Right lobe of liver (tissue), 4 donors: ENCODE measurements around the gene LRRC71.

Source experiments
- POLR2A ChIP-seq: fragments of 450-650 bp; IDR thresholded peaks from one replicate; pipeline ENCODE4 v1.6.1; 2017; ENCODE audit warnings: antibody characterized with exemption, mild to moderate bottlenecking
- TF ChIP-seq, protein P1 (sequence below), 4 donors: fragments of 200-600 bp in 3 of 4; fragments of 450-650 bp in 1 of 4; IDR thresholded peaks; one replicate each; pipeline versions ENCODE4 v1.5.1 to v1.8.0; 2016 to 2022; ENCODE audit warnings: antibody characterized with exemption in 4 of 4, mild to moderate bottlenecking in 2 of 4
- donor health status: DM: no; HTN: no; CAD: no.
- donor health status: DM: no; HTN: no; CAD: no.
- donor health status: DM: no; HTN: yes; CAD: no.

DNA sequence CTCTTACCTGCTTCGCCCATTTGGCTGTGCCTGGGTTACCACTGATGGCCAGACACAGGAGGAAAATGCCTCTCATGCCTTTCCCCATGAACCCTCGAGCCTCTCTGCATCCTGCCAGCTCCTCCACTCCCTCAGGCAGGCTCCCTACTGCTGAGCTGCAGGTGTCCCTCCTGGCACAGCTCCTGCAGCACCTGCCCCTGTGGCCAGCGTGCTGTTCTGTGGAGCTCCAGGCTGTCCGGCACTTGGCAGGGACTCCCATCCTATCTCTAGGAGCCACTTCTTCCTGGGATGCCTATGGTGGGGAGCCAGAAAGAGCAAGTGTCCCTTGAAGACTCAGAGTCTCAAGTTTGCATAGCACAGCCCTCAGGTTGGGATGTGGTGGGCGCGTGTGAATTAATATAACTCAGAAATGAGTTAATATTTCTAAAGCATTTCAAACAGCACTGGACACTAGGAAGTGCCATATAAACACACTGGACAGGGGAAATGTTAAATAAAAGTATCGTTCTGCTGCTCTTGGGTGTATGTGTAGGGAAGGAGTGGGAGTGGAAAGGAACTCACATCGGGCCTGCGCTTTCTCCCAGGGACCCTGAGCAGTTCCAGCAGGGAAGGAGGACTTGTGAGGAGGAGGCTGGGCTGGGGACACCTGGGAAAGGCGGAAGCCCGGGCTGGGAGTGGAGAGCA is 2.7 kb downstream of the LRRC71 start:
- TF ChIP-seq, protein P1, sequence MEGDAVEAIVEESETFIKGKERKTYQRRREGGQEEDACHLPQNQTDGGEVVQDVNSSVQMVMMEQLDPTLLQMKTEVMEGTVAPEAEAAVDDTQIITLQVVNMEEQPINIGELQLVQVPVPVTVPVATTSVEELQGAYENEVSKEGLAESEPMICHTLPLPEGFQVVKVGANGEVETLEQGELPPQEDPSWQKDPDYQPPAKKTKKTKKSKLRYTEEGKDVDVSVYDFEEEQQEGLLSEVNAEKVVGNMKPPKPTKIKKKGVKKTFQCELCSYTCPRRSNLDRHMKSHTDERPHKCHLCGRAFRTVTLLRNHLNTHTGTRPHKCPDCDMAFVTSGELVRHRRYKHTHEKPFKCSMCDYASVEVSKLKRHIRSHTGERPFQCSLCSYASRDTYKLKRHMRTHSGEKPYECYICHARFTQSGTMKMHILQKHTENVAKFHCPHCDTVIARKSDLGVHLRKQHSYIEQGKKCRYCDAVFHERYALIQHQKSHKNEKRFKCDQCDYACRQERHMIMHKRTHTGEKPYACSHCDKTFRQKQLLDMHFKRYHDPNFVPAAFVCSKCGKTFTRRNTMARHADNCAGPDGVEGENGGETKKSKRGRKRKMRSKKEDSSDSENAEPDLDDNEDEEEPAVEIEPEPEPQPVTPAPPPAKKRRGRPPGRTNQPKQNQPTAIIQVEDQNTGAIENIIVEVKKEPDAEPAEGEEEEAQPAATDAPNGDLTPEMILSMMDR (IDR thresholded peaks at IDR 0.05) = no peak
- no peak for TF ChIP-seq POLR2A
